Memory B cell (primary cell): Measurements from ENCODE around the gene MFF.
"Not testable (repeated sequence)": the region's sequence is repeated elsewhere in the genome, so short reads cannot be mapped to it uniquely, and the experiment has no call there.

Experiments used
- ATAC-seq: fragments of 150-1000 bp; cut with Tn5 transposase; 2 replicates; pipeline ENCODE4 v1.10.0; 2021; ENCODE audit warnings: low read depth, mild to moderate bottlenecking, moderate library complexity
- DNase-seq, 2 donors: peaks; one replicate each; pipeline ENCODE4 v3.0.0; 2022; ENCODE audit warnings: low spot score in 2 of 2
- H3K27ac Mint-ChIP-seq: one replicate; pipeline ENCODE4 v1.8.0; 2022; ENCODE audit warnings: mild to moderate bottlenecking, moderate library complexity, mixed read lengths
- H3K27me3 Mint-ChIP-seq: one replicate; pipeline ENCODE4 v1.8.0; 2022; ENCODE audit warnings: mixed read lengths
- H3K36me3 Mint-ChIP-seq: one replicate; pipeline ENCODE4 v1.8.0; 2022; ENCODE audit warnings: mild to moderate bottlenecking, mixed read lengths
- H3K4me1 Mint-ChIP-seq: one replicate; pipeline ENCODE4 v1.8.0; 2022; ENCODE audit warnings: mixed read lengths
- H3K4me3 Mint-ChIP-seq: one replicate; pipeline ENCODE4 v1.8.0; 2022; ENCODE audit warnings: mild to moderate bottlenecking, moderate library complexity, mixed read lengths
- H3K9me3 Mint-ChIP-seq: one replicate; pipeline ENCODE4 v1.8.0; 2022; ENCODE audit warnings: mixed read lengths

Gene MFF

GRCh38 chr2:227349989-227350612 is 25.1 kb downstream of the MFF start:
- Mint-ChIP-seq H3K4me3 (no peak overlapping the region), H3K4me1 (no peaks in the 10 kb centered on the region), H3K27me3 (no peaks in the 10 kb centered on the region), H3K36me3 (peaks cover 10% of the 10 kb centered on the region), H3K27ac (no peak overlapping the region), H3K9me3 (no peaks in the 10 kb centered on the region)
- no peak for DNase-seq
- ATAC-seq, result no peak

GRCh38 chr2:227351639-227352038 is 26.6 kb downstream of the MFF start:
- DNase-seq (no peak), ATAC-seq (no peak)
- Mint-ChIP-seq H3K4me1 (no peaks in the 10 kb centered on the region), H3K36me3 (peaks cover 12% of the 10 kb centered on the region), H3K4me3 (no peak overlapping the region), H3K9me3 (no peaks in the 10 kb centered on the region), H3K27ac (peak overlapping the region; percentile 5), H3K27me3 (no peaks in the 10 kb centered on the region)

GRCh38 chr2:227360351-227360750 is 35.3 kb downstream of the MFF start:
- no peak for DNase-seq
- Mint-ChIP-seq H3K27me3 (no peaks in the 10 kb centered on the region), H3K4me3 (no peak overlapping the region), H3K9me3 (no peaks in the 10 kb centered on the region), H3K36me3 (peaks cover 12% of the 10 kb centered on the region), H3K4me1 (no peaks in the 10 kb centered on the region), H3K27ac (peak overlapping the region; percentile 8)
- ATAC-seq, result no peak

GRCh38 chr2:227363756-227364155 is 38.7 kb downstream of the MFF start:
- no peaks in the 10 kb centered on the region for H3K27me3 Mint-ChIP-seq
- peak overlapping the region; percentile 8 for H3K27ac Mint-ChIP-seq
- H3K4me3 Mint-ChIP-seq, result no peak overlapping the region
- H3K36me3 Mint-ChIP-seq, result peaks cover 7% of the 10 kb centered on the region
- DNase-seq (peak in 1 of 2 donors; percentile 13), ATAC-seq (peak; percentile 34)
- no peaks in the 10 kb centered on the region for H3K9me3 Mint-ChIP-seq
- H3K4me1 Mint-ChIP-seq, result no peaks in the 10 kb centered on the region

- not testable (repeated sequence) for H3K27me3 Mint-ChIP-seq, H3K4me1 Mint-ChIP-seq, H3K36me3 Mint-ChIP-seq, ATAC-seq, H3K4me3 Mint-ChIP-seq, H3K27ac Mint-ChIP-seq, H3K9me3 Mint-ChIP-seq, DNase-seq
Measured at GRCh38 chr2:227364585-227365263, 39.7 kb downstream of the MFF start.

GRCh38 chr2:227365833-227366232 is 40.8 kb downstream of the MFF start:
- DNase-seq (no peak), ATAC-seq (no peak)
- no peaks in the 10 kb centered on the region for H3K4me1 Mint-ChIP-seq
- no peaks in the 10 kb centered on the region for H3K9me3 Mint-ChIP-seq
- no peaks in the 10 kb centered on the region for H3K36me3 Mint-ChIP-seq
- H3K27me3 Mint-ChIP-seq, result no peaks in the 10 kb centered on the region
- no peak overlapping the region for H3K4me3 Mint-ChIP-seq
- H3K27ac Mint-ChIP-seq, result no peak overlapping the region

GRCh38 chr2:227366769-227367426 is 41.8 kb downstream of the MFF start:
- no peak for DNase-seq
- Mint-ChIP-seq H3K27ac (no peak overlapping the region), H3K36me3 (no peaks in the 10 kb centered on the region), H3K4me1 (no peaks in the 10 kb centered on the region), H3K4me3 (no peak overlapping the region), H3K9me3 (no peaks in the 10 kb centered on the region), H3K27me3 (no peaks in the 10 kb centered on the region)
- no peak for ATAC-seq

GRCh38 chr2:227367427-227367795 is 42.4 kb downstream of the MFF start:
- H3K36me3 Mint-ChIP-seq, result no peaks in the 10 kb centered on the region
- no peaks in the 10 kb centered on the region for H3K9me3 Mint-ChIP-seq
- DNase-seq (no peak), ATAC-seq (no peak)
- H3K27me3 Mint-ChIP-seq, result no peaks in the 10 kb centered on the region
- H3K4me3 Mint-ChIP-seq, result no peak overlapping the region
- H3K27ac Mint-ChIP-seq, result no peak overlapping the region
- H3K4me1 Mint-ChIP-seq, result no peaks in the 10 kb centered on the region

GRCh38 chr2:227368574-227368973 is 43.5 kb downstream of the MFF start:
- ATAC-seq (no peak), DNase-seq (no peak)
- Mint-ChIP-seq H3K4me3 (no peak overlapping the region), H3K27me3 (peaks cover 4% of the 10 kb centered on the region), H3K4me1 (no peaks in the 10 kb centered on the region), H3K36me3 (peaks cover 3% of the 10 kb centered on the region), H3K27ac (no peak overlapping the region), H3K9me3 (no peaks in the 10 kb centered on the region)

- peaks cover 3% of the 10 kb centered on the region for H3K36me3 Mint-ChIP-seq
- H3K27me3 Mint-ChIP-seq, result peaks cover 4% of the 10 kb centered on the region
- no peaks in the 10 kb centered on the region for H3K9me3 Mint-ChIP-seq
- no peak overlapping the region for H3K4me3 Mint-ChIP-seq
- no peak for DNase-seq
- no peaks in the 10 kb centered on the region for H3K4me1 Mint-ChIP-seq
- ATAC-seq, result no peak
- no peak overlapping the region for H3K27ac Mint-ChIP-seq
Measured at GRCh38 chr2:227370092-227370491, 45.0 kb downstream of the MFF start.

- no peak for DNase-seq
- Mint-ChIP-seq H3K27me3 (peaks cover 4% of the 10 kb centered on the region), H3K4me1 (no peaks in the 10 kb centered on the region), H3K4me3 (no peak overlapping the region), H3K9me3 (no peaks in the 10 kb centered on the region), H3K27ac (no peak overlapping the region), H3K36me3 (peaks cover 3% of the 10 kb centered on the region)
- ATAC-seq, result no peak
Measured at GRCh38 chr2:227370791-227371312, 45.8 kb downstream of the MFF start.

- no peak overlapping the region for H3K27ac Mint-ChIP-seq
- ATAC-seq (no peak), DNase-seq (no peak)
- H3K9me3 Mint-ChIP-seq, result no peaks in the 10 kb centered on the region
- H3K36me3 Mint-ChIP-seq, result peaks cover 3% of the 10 kb centered on the region
- peaks cover 4% of the 10 kb centered on the region for H3K27me3 Mint-ChIP-seq
- no peaks in the 10 kb centered on the region for H3K4me1 Mint-ChIP-seq
- no peak overlapping the region for H3K4me3 Mint-ChIP-seq
Measured at GRCh38 chr2:227373389-227373788, 48.3 kb downstream of the MFF start.

GRCh38 chr2:227374158-227374557 is 49.1 kb downstream of the MFF start:
- DNase-seq (no peak), ATAC-seq (no peak)
- H3K27ac Mint-ChIP-seq, result no peak overlapping the region

GRCh38 chr2:227376656-227377396 is 51.8 kb downstream of the MFF start:
- peaks cover 3% of the 10 kb centered on the region for H3K36me3 Mint-ChIP-seq
- peaks cover under 1% of the 10 kb centered on the region for H3K4me1 Mint-ChIP-seq
- peaks cover 4% of the 10 kb centered on the region for H3K27me3 Mint-ChIP-seq
- H3K4me3 Mint-ChIP-seq, result no peak overlapping the region
- ATAC-seq (no peak), DNase-seq (no peak)
- no peak overlapping the region for H3K27ac Mint-ChIP-seq
- no peaks in the 10 kb centered on the region for H3K9me3 Mint-ChIP-seq

More at GRCh38 chr2:227374158-227374557, 49.1 kb downstream of the MFF start:
- Mint-ChIP-seq H3K36me3 (peaks cover 3% of the 10 kb centered on the region), H3K4me3 (no peak overlapping the region), H3K27me3 (peaks cover 4% of the 10 kb centered on the region), H3K9me3 (no peaks in the 10 kb centered on the region), H3K4me1 (no peaks in the 10 kb centered on the region)
